Common myeloid progenitor, CD34-positive (primary cell): ENCODE results near the gene KDM3B. TPM values are rescaled to one million over a fixed set of nuclear protein-coding genes. Genes with fewer than 3 reads are reported as not detected.

ENCODE experiments used
- CTCF ChIA-PET: fragments of 350-600 bp; sonication (Branson Sonifier 250); formaldehyde crosslinking; loops from one replicate; lab custom pipeline; 2021; ENCODE audit warnings: antibody characterized with exemption; lab: Charles Lee
- POLR2A ChIA-PET: fragments of 350-600 bp; sonication (Branson Sonifier 250); formaldehyde crosslinking; loops from one replicate; lab custom pipeline; 2021; ENCODE audit warnings: antibody characterized with exemption; lab: Charles Lee
- DNase-seq, 3 donors: peaks; one replicate each; pipeline versions ENCODE4 v3.0.0 to v3.0.0-alpha.2; 2013
- H3K27ac ChIP-seq, 2 experiments: 1 replicate in 1 of 2; 2 replicates in 1 of 2; pipeline ENCODE4 v1.7.0; 2013; ENCODE audit warnings: inconsistent platforms in 2 of 2, low read length in 2 of 2, mild to moderate bottlenecking in 2 of 2, low read depth in 1 of 2, moderate library complexity in 1 of 2; ENCODE audit not compliant: severe bottlenecking in 2 of 2, insufficient read depth in 1 of 2, poor library complexity in 1 of 2
- H3K27me3 ChIP-seq, 5 experiments: replicated peaks in 2 of 5; 1 replicate in 3 of 5; 2 replicates in 2 of 5; pipeline versions ENCODE4 v1.6.1 to v1.7.0; 2013; ENCODE audit warnings: low read length in 4 of 5, mild to moderate bottlenecking in 2 of 5, moderate library complexity in 2 of 5, inconsistent platforms in 1 of 5; ENCODE audit not compliant: insufficient read depth in 5 of 5, control insufficient read depth in 4 of 5
- H3K36me3 ChIP-seq, 4 experiments: 1 replicate in 2 of 4; 2 replicates in 2 of 4; pipeline versions ENCODE4 v1.6.1 to v1.7.0; 2013; ENCODE audit warnings: low read length in 3 of 4, control low read depth in 1 of 4, mild to moderate bottlenecking in 1 of 4; ENCODE audit not compliant: control insufficient read depth in 4 of 4, insufficient read depth in 4 of 4
- H3K4me1 ChIP-seq, 4 experiments: 1 replicate in 3 of 4; 2 replicates in 1 of 4; pipeline versions ENCODE4 v1.6.1 to v1.7.1; 2013; ENCODE audit warnings: low read length in 3 of 4, mild to moderate bottlenecking in 3 of 4, control low read depth in 1 of 4, inconsistent platforms in 1 of 4, moderate library complexity in 1 of 4; ENCODE audit not compliant: control insufficient read depth in 4 of 4, insufficient read depth in 4 of 4; ENCODE audit errors: control extremely low read depth in 1 of 4
- H3K4me3 ChIP-seq, 7 experiments: 1 replicate in 4 of 7; 2 replicates in 3 of 7; pipeline versions ENCODE4 v1.5.1 to v1.7.0; 2013; ENCODE audit warnings: mild to moderate bottlenecking in 7 of 7, low read length in 6 of 7, moderate library complexity in 6 of 7, inconsistent platforms in 2 of 7, low read depth in 2 of 7, control low read depth in 1 of 7; ENCODE audit not compliant: insufficient read depth in 4 of 7, control insufficient read depth in 1 of 7; ENCODE audit errors: extremely low read depth in 1 of 7
- H3K9me3 ChIP-seq, 5 experiments: 1 replicate in 4 of 5; 2 replicates in 1 of 5; pipeline versions ENCODE4 v1.6.1 to v1.7.1; 2013; ENCODE audit warnings: low read length in 4 of 5, mild to moderate bottlenecking in 2 of 5, inconsistent platforms in 1 of 5, low read depth in 1 of 5, moderate library complexity in 1 of 5; ENCODE audit not compliant: control insufficient read depth in 4 of 5, insufficient read depth in 2 of 5; ENCODE audit errors: control extremely low read depth in 1 of 5
- WGBS: methylation state at CpG from one replicate; pipeline ENCODE4 v1.1.5; 2013; ENCODE audit not compliant: insufficient coverage; 5-methylcytosine and 5-hydroxymethylcytosine counted together
- polyA plus RNA-seq: library from polyadenylated mRNA; unstranded; fragments of 120-200 nt; gene quantifications from one replicate; pipeline ENCODE4 v1.2.1, GENCODE V29; 2013

Gene KDM3B, protein sequence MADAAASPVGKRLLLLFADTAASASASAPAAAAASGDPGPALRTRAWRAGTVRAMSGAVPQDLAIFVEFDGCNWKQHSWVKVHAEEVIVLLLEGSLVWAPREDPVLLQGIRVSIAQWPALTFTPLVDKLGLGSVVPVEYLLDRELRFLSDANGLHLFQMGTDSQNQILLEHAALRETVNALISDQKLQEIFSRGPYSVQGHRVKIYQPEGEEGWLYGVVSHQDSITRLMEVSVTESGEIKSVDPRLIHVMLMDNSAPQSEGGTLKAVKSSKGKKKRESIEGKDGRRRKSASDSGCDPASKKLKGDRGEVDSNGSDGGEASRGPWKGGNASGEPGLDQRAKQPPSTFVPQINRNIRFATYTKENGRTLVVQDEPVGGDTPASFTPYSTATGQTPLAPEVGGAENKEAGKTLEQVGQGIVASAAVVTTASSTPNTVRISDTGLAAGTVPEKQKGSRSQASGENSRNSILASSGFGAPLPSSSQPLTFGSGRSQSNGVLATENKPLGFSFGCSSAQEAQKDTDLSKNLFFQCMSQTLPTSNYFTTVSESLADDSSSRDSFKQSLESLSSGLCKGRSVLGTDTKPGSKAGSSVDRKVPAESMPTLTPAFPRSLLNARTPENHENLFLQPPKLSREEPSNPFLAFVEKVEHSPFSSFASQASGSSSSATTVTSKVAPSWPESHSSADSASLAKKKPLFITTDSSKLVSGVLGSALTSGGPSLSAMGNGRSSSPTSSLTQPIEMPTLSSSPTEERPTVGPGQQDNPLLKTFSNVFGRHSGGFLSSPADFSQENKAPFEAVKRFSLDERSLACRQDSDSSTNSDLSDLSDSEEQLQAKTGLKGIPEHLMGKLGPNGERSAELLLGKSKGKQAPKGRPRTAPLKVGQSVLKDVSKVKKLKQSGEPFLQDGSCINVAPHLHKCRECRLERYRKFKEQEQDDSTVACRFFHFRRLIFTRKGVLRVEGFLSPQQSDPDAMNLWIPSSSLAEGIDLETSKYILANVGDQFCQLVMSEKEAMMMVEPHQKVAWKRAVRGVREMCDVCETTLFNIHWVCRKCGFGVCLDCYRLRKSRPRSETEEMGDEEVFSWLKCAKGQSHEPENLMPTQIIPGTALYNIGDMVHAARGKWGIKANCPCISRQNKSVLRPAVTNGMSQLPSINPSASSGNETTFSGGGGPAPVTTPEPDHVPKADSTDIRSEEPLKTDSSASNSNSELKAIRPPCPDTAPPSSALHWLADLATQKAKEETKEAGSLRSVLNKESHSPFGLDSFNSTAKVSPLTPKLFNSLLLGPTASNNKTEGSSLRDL (N-terminal part only)
- polyA plus RNA-seq = 51.8 TPM

DNA sequence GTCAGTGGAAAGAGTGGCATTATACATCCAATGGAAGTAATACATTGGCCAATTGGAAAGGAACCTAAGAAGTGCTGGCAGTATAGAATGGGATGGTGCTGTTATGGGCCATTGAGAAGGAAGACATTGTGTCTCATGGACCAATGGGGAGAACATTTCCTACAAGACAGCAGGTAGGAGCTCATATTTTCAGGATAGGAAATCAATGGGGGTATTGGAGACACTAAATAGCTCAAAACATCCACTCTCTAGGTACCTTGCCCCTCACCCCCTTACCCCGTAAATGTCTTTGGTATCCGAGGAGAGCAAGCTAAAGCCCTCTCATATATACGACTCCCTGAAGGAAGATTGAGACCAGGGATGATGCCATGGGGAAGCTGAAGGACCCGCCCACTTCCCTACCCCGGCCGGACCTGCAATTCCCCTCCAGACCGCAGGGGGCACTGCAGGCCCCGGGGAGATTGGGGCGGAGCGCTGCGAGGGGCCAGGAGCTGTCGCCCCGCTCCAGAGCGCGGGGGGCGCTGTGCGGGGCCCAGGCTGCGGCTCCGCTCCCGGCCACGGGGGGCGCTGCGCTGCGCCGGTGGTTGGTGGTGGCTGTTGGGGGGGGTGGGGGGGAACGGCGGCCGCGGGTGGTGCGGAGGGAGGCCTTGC, at the start of gene KDM3B:
TSS of gene KDM3B (plus strand) at position 615 of the 651 bp plus-strand sequence. CDS start 111 bp downstream, outside the sequence.
- Histone ChIP-seq H3K4me1 (peaks cover 25 to 45% (median 35%) of the 10 kb centered on the region in 4 experiments), H3K36me3 (peaks cover under 1 to 40% (median 18%) of the 10 kb centered on the region in 4 experiments), H3K4me3 (peak within 1 kb of the TSS; percentile 86 to 98 (median 96)), H3K9me3 (peaks cover 0 to 9% (median 2%) of the 10 kb centered on the region in 5 experiments), H3K27me3 (no peaks in the 10 kb centered on the region), H3K27ac (peak within 1 kb of the TSS; percentile 91 to 98)
- WGBS = 2% methylated on average over 10 of the region's 30 CpGs
- POLR2A ChIA-PET = interaction anchor here (0.6 to 2.7 kb wide), 5 partner anchors 13 to 173 kb away, joined by 3 to 44 read pairs (median 11); partner anchors contain the start of genes CDC25C, FAM53C and KIF20A
- CTCF ChIA-PET = interaction anchor here (0.6 to 10.2 kb wide), 23 partner anchors 9 to 806 kb away, joined by 3 to 233 read pairs (median 4); partner anchors contain the start of genes BRD8, CDC23, CDC25C and FAM53C
- DNase-seq = peak; percentile 89 to 95 (median 94)

DNA sequence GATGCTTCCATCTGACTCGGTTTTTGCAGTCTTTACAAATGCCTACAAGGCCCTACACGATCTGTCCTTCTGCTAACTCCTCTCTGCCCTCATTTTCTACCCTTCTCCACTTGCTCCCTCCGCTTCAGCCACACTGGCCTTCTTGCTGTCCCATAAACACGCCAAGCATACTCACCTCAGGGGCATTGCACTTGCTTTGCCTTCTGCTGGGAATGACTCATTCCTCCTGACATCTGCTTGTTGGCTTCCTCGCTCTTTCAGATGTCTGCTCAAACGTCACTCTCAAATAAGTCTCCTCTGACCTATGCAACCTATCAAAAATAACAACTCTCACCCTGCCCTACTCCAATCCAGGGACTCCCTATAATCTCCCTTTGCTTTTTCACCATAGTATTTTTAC, 49.1 kb upstream of the KDM3B start:
- Histone ChIP-seq H3K36me3 (peaks cover 0 to 4% (median 1%) of the 10 kb centered on the region in 4 experiments), H3K4me1 (peaks cover 0 to 7% (median 1%) of the 10 kb centered on the region in 4 experiments), H3K27me3 (no peaks in the 10 kb centered on the region), H3K27ac (no peak overlapping the region), H3K4me3 (no peak overlapping the region), H3K9me3 (peaks cover 0 to 2% (median 0%) of the 10 kb centered on the region in 5 experiments)
- CTCF ChIA-PET = interaction anchor here (1.6 kb wide), 1 partner anchor 19 kb away, joined by 4 read pairs; no protein-coding TSS in a partner anchor
- POLR2A ChIA-PET = no interaction called here
- no peak for DNase-seq
- 96% methylated on average over 6 of the region's 6 CpGs for WGBS

DNA sequence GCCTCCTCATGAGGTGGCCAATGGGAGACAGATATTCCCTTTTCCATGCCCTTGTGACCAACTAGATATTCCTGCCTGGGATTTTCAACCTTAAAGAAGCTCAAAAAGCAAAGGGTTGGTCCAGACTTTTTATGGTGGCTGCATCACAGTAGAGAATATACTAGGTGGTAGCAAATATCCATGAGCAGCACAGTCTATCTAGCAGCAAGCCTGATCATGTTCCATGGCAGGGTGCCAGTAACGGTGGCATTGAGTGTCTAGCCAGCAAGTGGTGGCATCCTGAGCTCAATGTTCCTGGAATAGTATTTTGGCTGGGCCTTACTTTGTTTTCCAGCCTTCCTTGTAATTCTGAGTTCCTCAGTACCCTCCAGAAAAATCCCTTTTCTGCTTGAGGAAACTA, 46.7 kb upstream of the KDM3B start:
- H3K27ac ChIP-seq = peak overlapping the region; percentile 19 to 27
- peak; percentile 72 to 85 (median 83) for DNase-seq
- WGBS = 0% methylated on average over 1 of the region's 1 CpG
- H3K27me3 ChIP-seq = no peaks in the 10 kb centered on the region
- H3K4me3 ChIP-seq = no peak overlapping the region
- POLR2A ChIA-PET = interaction anchor here (0.7 kb wide), 1 partner anchor 92 kb away, joined by 3 read pairs; no protein-coding TSS in a partner anchor
- no peaks in the 10 kb centered on the region for H3K9me3 ChIP-seq
- CTCF ChIA-PET = interaction anchor here (0.6 to 1.6 kb wide), 9 partner anchors 12 to 108 kb away, joined by 3 to 4 read pairs (median 3); partner anchors contain the start of gene KDM3B
- H3K36me3 ChIP-seq = no peaks in the 10 kb centered on the region
- H3K4me1 ChIP-seq = peaks cover 0 to 7% (median 1%) of the 10 kb centered on the region in 4 experiments

DNA sequence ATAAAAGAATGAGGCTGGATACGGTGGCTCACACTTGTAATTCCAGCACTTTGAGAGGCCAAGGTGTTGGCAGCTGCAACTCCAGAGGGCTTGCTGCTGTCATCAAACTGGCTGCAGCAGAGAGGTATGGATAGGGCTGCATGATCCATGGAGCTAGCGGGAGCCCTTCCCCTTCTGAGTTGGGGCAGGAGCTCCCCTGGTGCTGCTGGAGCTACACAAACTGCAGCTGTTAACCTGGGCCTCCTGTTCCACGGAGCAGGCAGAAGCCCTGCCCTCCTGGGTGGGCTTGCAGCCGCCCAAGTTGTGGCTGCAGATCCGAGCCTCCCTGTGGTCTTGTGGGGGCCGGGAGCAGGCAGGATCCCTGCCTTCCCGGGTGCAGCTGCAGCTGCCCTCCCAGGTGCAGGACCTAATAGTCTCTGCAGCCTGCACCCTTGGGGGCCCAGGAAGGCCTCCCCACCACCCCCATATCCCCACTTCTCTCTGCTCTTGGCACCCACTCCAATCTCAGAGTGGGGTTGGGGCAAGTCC, 36.7 kb upstream of the KDM3B start:
- H3K27me3 ChIP-seq = no peaks in the 10 kb centered on the region
- no peak overlapping the region for H3K4me3 ChIP-seq
- H3K4me1 ChIP-seq = no peaks in the 10 kb centered on the region
- H3K9me3 ChIP-seq = no peaks in the 10 kb centered on the region
- WGBS = 98% methylated on average over 7 of the region's 7 CpGs
- H3K36me3 ChIP-seq = peaks cover 5 to 21% (median 13%) of the 10 kb centered on the region in 4 experiments
- POLR2A ChIA-PET = no interaction called here
- no peak overlapping the region for H3K27ac ChIP-seq
- no peak for DNase-seq
- CTCF ChIA-PET = no interaction called here

DNA sequence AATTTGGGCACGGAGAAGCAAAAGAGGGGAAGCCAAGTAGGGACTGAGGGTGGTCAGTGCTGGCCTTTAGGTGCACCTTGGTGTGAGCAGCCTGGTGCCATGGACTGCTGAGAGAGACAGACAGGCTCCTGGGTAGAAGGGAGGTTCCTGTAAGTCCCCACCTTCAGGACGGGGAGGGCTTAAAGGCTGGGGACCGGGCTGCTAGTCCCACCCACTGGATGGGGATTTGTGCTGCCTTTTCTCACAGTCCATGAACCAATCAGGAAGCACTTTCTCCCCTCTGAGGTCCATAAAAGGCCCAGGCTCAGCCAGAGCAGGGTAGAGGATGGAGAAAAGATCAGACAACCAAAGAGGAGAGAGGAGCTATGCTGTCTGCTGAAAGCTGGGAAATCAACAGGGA, 36.1 kb upstream of the KDM3B start:
- ChIA-PET POLR2A (no interaction called here), CTCF (interaction anchor here (1.2 kb wide), 2 partner anchors 33 to 56 kb away, joined by 3 read pairs; no protein-coding TSS in a partner anchor)
- no peak for DNase-seq
- Histone ChIP-seq H3K27ac (no peak overlapping the region), H3K9me3 (no peaks in the 10 kb centered on the region), H3K27me3 (no peaks in the 10 kb centered on the region), H3K4me1 (no peaks in the 10 kb centered on the region), H3K36me3 (peaks cover 5 to 18% (median 13%) of the 10 kb centered on the region in 4 experiments), H3K4me3 (no peak overlapping the region)
- WGBS = 100% methylated on average over 1 of the region's 3 CpGs
